Kidney epithelial cell (primary cell): ENCODE results near the gene NCOA3. TPM values are rescaled to one million over a fixed set of nuclear protein-coding genes. Genes with fewer than 3 reads are reported as not detected.

Experiments
- DNase-seq: peaks from one replicate; pipeline ENCODE4 v3.0.0-alpha.2; 2010; ENCODE audit warnings: low read depth
- H3K27me3 ChIP-seq: 2 replicates; pipeline ENCODE4 v1.6.0; 2011; ENCODE audit warnings: low read length; ENCODE audit not compliant: control insufficient read depth, insufficient read depth
- H3K36me3 ChIP-seq: 2 replicates; pipeline ENCODE4 v1.5.1; 2011; ENCODE audit warnings: low read length; ENCODE audit not compliant: control insufficient read depth, insufficient read depth
- H3K4me3 ChIP-seq: 2 replicates; pipeline ENCODE4 v1.5.1; 2011; ENCODE audit warnings: low read depth, mild to moderate bottlenecking, control low read depth, low read length
- CTCF ChIP-seq: IDR thresholded peaks from 2 replicates; pipeline ENCODE4 v1.5.1; 2011; ENCODE audit warnings: mild to moderate bottlenecking, moderate library complexity, low read length, control low read depth, inconsistent platforms; ENCODE audit not compliant: insufficient read depth, poor library complexity, severe bottlenecking
- total RNA-seq: library from RNA; depleted of rRNA; stranded (reverse); fragments of >200 nt; gene quantifications from 2 replicates; pipeline ENCODE4 v1.2.3, GENCODE V29; 2015

The NCOA3 gene
- total RNA-seq, 1 donor from 2014 or later = 27.3 TPM

GRCh38 chr20:47561180-47561579 is 59.5 kb downstream of the NCOA3 start:
- no peak for DNase-seq
- H3K27me3 ChIP-seq = no peaks in the 10 kb centered on the region
- no peak overlapping the region for H3K4me3 ChIP-seq
- no peak for TF ChIP-seq CTCF
- H3K36me3 ChIP-seq = no peaks in the 10 kb centered on the region

GRCh38 chr20:47561603-47562583 is 60.2 kb downstream of the NCOA3 start:
- Histone ChIP-seq H3K4me3 (no peak overlapping the region), H3K27me3 (no peaks in the 10 kb centered on the region), H3K36me3 (no peaks in the 10 kb centered on the region)
- no peak for DNase-seq
- no peak for TF ChIP-seq CTCF

GRCh38 chr20:47566269-47566668 is 64.6 kb downstream of the NCOA3 start:
- DNase-seq = no peak
- Histone ChIP-seq H3K27me3 (no peaks in the 10 kb centered on the region), H3K4me3 (no peak overlapping the region), H3K36me3 (no peaks in the 10 kb centered on the region)
- TF ChIP-seq CTCF = no peak

GRCh38 chr20:47568019-47568418 is 66.3 kb downstream of the NCOA3 start:
- DNase-seq = peak; percentile 51

GRCh38 chr20:47568837-47569410 is 67.2 kb downstream of the NCOA3 start:
- H3K36me3 ChIP-seq = no peaks in the 10 kb centered on the region
- no peak for TF ChIP-seq CTCF
- H3K27me3 ChIP-seq = no peaks in the 10 kb centered on the region
- DNase-seq = no peak
- no peak overlapping the region for H3K4me3 ChIP-seq

More at GRCh38 chr20:47568019-47568418, 66.3 kb downstream of the NCOA3 start:
- Histone ChIP-seq H3K36me3 (no peaks in the 10 kb centered on the region), H3K4me3 (no peak overlapping the region), H3K27me3 (no peaks in the 10 kb centered on the region)
- TF ChIP-seq CTCF = no peak
